Measurements from ENCODE around the gene CARD9. TPM values are rescaled to one million over a fixed set of nuclear protein-coding genes. Genes with fewer than 3 reads are reported as not detected.
"Not testable (repeated sequence)": the region's sequence is repeated elsewhere in the genome, so short reads cannot be mapped to it uniquely, and the experiment has no call there.

Gene CARD9
- total and polyA plus RNA-seq, 2 donors (not counting 1 experiment from before 2014, with no cell fraction given): 0.69 to 3.3 TPM

DNA sequence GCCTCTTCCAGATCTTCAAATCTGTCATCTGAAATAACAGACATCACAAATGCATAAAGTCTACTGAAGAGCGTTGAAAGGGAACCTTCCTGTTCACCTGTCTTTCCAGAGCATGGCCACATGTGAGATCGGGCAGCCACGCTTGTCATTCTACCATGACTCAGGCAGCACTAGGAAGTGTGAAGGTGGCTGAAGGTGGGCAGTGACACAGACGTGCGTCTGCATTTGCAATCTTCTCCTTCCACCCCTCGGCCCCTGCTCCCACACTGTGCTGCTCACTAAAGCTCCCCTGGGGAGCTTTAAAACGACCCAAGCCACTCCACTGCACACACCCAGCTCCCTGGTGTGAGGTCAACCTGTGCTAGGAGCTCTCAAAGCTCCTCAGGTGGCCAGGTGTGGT is 34.4 kb upstream of the CARD9 start:
- no peaks in the 10 kb centered on the region for H3K9me3 ChIP-seq (ENCODE audit: control insufficient read depth, insufficient read depth, low read depth, low read length)
- no peak overlapping the region for H3K4me2 ChIP-seq (ENCODE audit: extremely low read depth, insufficient read depth, low read length)
- H4K20me1 ChIP-seq (ENCODE audit: control insufficient read depth, extremely low read depth, insufficient read depth, low read length): no peaks in the 10 kb centered on the region
- no peaks in the 10 kb centered on the region for H3K27me3 ChIP-seq (ENCODE audit: control insufficient read depth, insufficient read depth, low read length)
- H3K79me2 ChIP-seq (ENCODE audit: control insufficient read depth, insufficient read depth, low read length): peaks cover 36% of the 10 kb centered on the region
- peaks cover 11% of the 10 kb centered on the region for H3K4me1 ChIP-seq (ENCODE audit: control insufficient read depth, extremely low read depth, insufficient read depth, low read length)
- H3K4me3 ChIP-seq (replicated peaks in 1 of 4; ENCODE audit: control extremely low read depth in 1 of 4, insufficient read depth in 1 of 4, low read depth in 3 of 4, low read length in 4 of 4): no peak overlapping the region
- no peak for TF ChIP-seq EZH2 (IDR thresholded peaks at IDR 0.05; ENCODE audit: low read length, missing control alignments)
- TF ChIP-seq, protein P1, sequence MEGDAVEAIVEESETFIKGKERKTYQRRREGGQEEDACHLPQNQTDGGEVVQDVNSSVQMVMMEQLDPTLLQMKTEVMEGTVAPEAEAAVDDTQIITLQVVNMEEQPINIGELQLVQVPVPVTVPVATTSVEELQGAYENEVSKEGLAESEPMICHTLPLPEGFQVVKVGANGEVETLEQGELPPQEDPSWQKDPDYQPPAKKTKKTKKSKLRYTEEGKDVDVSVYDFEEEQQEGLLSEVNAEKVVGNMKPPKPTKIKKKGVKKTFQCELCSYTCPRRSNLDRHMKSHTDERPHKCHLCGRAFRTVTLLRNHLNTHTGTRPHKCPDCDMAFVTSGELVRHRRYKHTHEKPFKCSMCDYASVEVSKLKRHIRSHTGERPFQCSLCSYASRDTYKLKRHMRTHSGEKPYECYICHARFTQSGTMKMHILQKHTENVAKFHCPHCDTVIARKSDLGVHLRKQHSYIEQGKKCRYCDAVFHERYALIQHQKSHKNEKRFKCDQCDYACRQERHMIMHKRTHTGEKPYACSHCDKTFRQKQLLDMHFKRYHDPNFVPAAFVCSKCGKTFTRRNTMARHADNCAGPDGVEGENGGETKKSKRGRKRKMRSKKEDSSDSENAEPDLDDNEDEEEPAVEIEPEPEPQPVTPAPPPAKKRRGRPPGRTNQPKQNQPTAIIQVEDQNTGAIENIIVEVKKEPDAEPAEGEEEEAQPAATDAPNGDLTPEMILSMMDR (conservative IDR thresholded peaks at IDR 0.05 in 1 of 2, IDR thresholded peaks at IDR 0.05 in 1 of 2; ENCODE audit: low read depth in 1 of 2, low read length in 2 of 2): no peak
- H3K27ac ChIP-seq (ENCODE audit: insufficient read depth, low read length): no peak overlapping the region
- H3K36me3 ChIP-seq (ENCODE audit: control insufficient read depth, insufficient read depth, low read length): peaks cover 24% of the 10 kb centered on the region
- no peak overlapping the region for H3K9ac ChIP-seq (ENCODE audit: insufficient read depth, low read length)
- DNase-seq (ENCODE audit: low read depth in 2 of 2): no peak
- no peak overlapping the region for H2AFZ ChIP-seq (ENCODE audit: low read length)

DNA sequence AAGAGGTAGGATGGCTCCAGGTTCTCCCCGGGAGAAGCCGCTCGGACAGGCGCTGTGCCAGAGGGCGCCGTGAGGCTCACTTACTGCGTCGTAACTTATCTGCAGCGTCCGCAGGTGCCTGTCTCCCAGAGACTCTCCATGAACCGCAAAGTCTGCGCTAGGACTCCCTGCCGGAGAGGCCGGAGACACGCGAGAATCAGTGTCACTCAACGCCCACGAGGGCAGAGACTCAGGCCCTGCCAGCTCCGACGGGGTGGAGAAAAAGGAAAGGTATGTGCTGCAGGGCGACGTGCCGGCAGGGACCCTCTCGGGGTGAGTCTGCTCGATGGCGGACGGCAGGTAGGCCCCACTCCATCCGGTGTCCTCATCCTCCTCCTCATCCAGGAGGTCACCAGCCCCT is 33.6 kb upstream of the CARD9 start:
- Histone ChIP-seq H3K4me1 (ENCODE audit: control insufficient read depth, extremely low read depth, insufficient read depth, low read length) (peaks cover 10% of the 10 kb centered on the region), H3K36me3 (ENCODE audit: control insufficient read depth, insufficient read depth, low read length) (peaks cover 23% of the 10 kb centered on the region), H3K79me2 (ENCODE audit: control insufficient read depth, insufficient read depth, low read length) (peaks cover 29% of the 10 kb centered on the region)
- not testable (repeated sequence) for H3K9me3 ChIP-seq (ENCODE audit: control insufficient read depth, insufficient read depth, low read depth, low read length); H2AFZ ChIP-seq (ENCODE audit: low read length); H3K27ac ChIP-seq (ENCODE audit: insufficient read depth, low read length); H3K4me2 ChIP-seq (ENCODE audit: extremely low read depth, insufficient read depth, low read length); H4K20me1 ChIP-seq (ENCODE audit: control insufficient read depth, extremely low read depth, insufficient read depth, low read length); H3K4me3 ChIP-seq (replicated peaks in 1 of 4; ENCODE audit: control extremely low read depth in 1 of 4, insufficient read depth in 1 of 4, low read depth in 3 of 4, low read length in 4 of 4); H3K27me3 ChIP-seq (ENCODE audit: control insufficient read depth, insufficient read depth, low read length); DNase-seq (ENCODE audit: low read depth in 2 of 2); H3K9ac ChIP-seq (ENCODE audit: insufficient read depth, low read length)

DNA sequence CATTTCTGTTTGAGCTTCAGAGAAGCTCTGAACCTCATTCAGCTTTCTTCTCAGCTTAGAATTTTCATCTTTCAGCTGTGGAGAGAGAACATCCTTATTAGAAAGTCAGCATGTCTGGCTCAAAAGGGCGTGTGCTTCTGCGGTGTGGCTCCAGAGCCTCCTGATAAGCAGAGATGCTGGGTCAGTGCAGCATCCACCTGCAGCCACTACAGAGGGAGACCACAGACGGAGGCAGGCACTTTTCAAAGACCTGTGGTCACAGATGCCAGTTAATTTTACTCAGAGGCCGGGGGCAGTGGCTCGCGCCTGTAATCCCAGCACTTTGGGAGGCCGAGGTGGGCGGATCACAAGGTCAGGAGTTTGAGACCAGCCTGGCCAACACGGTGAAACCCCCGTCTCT is 32.4 kb upstream of the CARD9 start:
- DNase-seq (ENCODE audit: low read depth in 2 of 2); H3K4me2 ChIP-seq (ENCODE audit: extremely low read depth, insufficient read depth, low read length); H4K20me1 ChIP-seq (ENCODE audit: control insufficient read depth, extremely low read depth, insufficient read depth, low read length); H3K27ac ChIP-seq (ENCODE audit: insufficient read depth, low read length); H3K9me3 ChIP-seq (ENCODE audit: control insufficient read depth, insufficient read depth, low read depth, low read length); H3K27me3 ChIP-seq (ENCODE audit: control insufficient read depth, insufficient read depth, low read length); H2AFZ ChIP-seq (ENCODE audit: low read length); H3K4me1 ChIP-seq (ENCODE audit: control insufficient read depth, extremely low read depth, insufficient read depth, low read length); H3K4me3 ChIP-seq (replicated peaks in 1 of 4; ENCODE audit: control extremely low read depth in 1 of 4, insufficient read depth in 1 of 4, low read depth in 3 of 4, low read length in 4 of 4); H3K9ac ChIP-seq (ENCODE audit: insufficient read depth, low read length): not testable (repeated sequence)
- peaks cover 17% of the 10 kb centered on the region for H3K79me2 ChIP-seq (ENCODE audit: control insufficient read depth, insufficient read depth, low read length)
- H3K36me3 ChIP-seq (ENCODE audit: control insufficient read depth, insufficient read depth, low read length): peaks cover 24% of the 10 kb centered on the region

DNA sequence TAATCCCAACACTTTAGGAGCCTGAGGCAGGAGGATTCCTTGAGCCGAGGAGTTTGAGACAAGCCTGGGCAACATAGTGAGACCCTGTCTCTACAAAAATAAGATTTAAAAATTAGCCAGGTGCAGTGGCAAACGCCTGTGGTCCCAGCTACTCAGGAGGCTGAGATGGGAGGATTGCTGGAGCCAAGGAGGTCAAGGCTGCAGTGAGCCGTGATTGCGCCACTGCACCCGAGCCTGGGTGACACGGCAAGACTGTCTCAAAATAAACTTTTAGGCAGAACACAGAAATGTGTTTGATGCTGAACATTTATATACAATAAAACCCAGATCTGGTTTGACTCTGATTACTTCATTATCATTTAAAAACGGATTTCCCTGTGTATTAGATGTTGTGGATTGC is 32.0 kb upstream of the CARD9 start:
- Histone ChIP-seq H3K27me3 (ENCODE audit: control insufficient read depth, insufficient read depth, low read length) (no peaks in the 10 kb centered on the region), H3K36me3 (ENCODE audit: control insufficient read depth, insufficient read depth, low read length) (peaks cover 24% of the 10 kb centered on the region), H3K4me2 (ENCODE audit: extremely low read depth, insufficient read depth, low read length) (no peak overlapping the region)

More for the DNA sequence above, 32.0 kb upstream of the CARD9 start:
- no peaks in the 10 kb centered on the region for H3K9me3 ChIP-seq (ENCODE audit: control insufficient read depth, insufficient read depth, low read depth, low read length)
- no peak overlapping the region for H3K9ac ChIP-seq (ENCODE audit: insufficient read depth, low read length)
- peaks cover 13% of the 10 kb centered on the region for H3K79me2 ChIP-seq (ENCODE audit: control insufficient read depth, insufficient read depth, low read length)
- no peak overlapping the region for H3K27ac ChIP-seq (ENCODE audit: insufficient read depth, low read length)
- no peak for DNase-seq (ENCODE audit: low read depth in 2 of 2)
- H2AFZ ChIP-seq (ENCODE audit: low read length): no peak overlapping the region
- H3K4me1 ChIP-seq (ENCODE audit: control insufficient read depth, extremely low read depth, insufficient read depth, low read length): peaks cover 2% of the 10 kb centered on the region
- H4K20me1 ChIP-seq (ENCODE audit: control insufficient read depth, extremely low read depth, insufficient read depth, low read length): no peaks in the 10 kb centered on the region
- TF ChIP-seq EZH2 (IDR thresholded peaks at IDR 0.05; ENCODE audit: low read length, missing control alignments): no peak
- TF ChIP-seq, protein P1 (conservative IDR thresholded peaks at IDR 0.05 in 1 of 2, IDR thresholded peaks at IDR 0.05 in 1 of 2; ENCODE audit: low read depth in 1 of 2, low read length in 2 of 2): no peak
- no peak overlapping the region for H3K4me3 ChIP-seq (replicated peaks in 1 of 4; ENCODE audit: control extremely low read depth in 1 of 4, insufficient read depth in 1 of 4, low read depth in 3 of 4, low read length in 4 of 4)

All from fibroblast of lung (primary cell).